ENCODE results near the gene SLC16A7.

Gene SLC16A7

DNA sequence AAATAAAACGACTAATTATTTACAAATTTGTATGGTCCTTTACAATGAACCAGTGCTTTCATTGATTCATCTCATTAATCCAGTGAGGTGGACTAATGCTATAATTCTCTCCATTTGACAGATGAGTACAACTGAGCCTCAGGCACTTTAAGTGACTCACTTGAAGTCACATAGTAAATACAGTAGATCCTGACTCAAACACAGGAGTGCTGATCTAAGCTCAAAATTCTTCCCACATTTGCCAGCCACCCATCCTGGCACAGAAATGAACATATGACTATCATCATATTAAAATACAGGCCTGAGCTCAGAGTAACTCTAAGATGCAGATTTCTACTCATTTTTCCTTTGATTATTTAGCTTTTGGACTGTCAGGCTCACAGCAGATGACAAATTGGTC is 30.6 kb downstream of the SLC16A7 start:
- DNase-seq = no peak

DNA sequence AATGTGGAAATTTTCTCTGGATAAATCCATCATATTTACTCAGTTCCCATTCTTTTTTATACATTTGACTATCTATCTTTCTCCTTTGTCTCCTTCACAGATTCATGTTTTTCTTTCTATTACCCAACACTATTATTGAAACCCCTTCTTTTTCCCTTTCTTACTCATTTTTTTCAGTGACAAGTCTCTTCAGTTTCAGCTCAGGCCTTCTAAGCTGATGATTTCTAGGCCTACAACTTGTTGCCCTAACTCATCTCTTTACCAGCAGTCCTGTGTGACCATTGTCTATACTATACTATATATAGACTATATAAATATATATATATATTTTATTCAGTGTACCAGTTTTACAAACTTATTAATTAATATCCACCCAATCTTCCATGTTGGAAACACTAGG is 31.8 kb downstream of the SLC16A7 start:
- DNase-seq = no peak

GRCh38 chr12:59629890-59630289 is 34.1 kb downstream of the SLC16A7 start:
- DNase-seq = no peak

- DNase-seq = no peak
These were observed 36.6 kb downstream of the SLC16A7 start for GRCh38 chr12:59632408-59632807.

DNA sequence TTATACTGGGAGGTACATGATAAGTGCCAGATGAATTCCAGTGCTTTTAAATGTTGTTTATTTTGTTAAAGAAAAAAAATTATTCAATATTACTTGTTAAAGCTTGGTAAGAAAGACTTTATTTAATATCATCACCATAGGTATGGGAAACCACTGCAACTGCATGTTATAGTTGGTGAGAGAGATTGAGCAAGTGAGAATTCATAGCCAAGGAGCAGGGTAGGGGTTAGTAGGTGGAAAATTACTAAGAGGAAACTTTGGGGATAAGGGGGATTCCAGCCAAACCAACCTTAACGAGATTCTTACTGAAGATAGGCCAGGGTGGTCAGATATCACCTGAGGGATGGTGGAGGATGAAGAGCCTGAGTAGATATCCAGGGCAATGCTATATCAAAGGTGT is 38.4 kb downstream of the SLC16A7 start:
- DNase-seq = no peak

DNA sequence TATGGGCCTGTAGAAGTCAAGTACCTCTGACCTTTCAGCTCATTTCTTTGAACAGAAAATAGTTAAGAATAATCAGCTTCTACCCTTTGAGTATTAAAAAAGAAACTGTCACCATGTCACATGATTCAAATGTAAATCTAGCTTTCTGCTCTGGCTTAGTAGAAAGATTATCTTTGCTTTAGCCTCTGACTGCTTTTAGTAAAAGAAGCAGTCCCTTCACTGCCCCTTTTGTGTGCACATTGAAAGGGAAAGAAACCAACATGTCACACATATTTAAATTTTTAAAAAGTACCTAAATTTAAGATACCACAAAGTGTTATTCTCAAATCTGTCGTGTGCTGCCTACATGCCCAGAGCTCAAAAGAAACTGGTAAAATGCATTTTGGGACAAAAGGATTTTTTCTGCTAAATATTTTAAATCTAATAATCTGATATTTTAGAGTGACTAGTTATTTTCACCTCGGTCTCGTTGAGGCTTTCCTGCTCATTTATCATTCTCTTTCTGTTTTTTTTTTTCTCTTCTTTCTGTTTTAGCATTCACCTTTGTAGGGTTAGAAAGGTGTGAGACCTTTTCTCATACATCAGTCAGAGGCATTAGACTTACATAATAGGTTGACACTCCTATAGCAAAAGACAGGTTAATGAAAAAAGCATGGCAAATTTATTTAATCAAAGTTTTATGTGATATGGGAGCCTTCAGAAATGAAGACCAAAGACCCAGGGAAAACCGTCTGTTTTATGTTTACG is 41.3 kb downstream of the SLC16A7 start:
- no peak for DNase-seq

DNA sequence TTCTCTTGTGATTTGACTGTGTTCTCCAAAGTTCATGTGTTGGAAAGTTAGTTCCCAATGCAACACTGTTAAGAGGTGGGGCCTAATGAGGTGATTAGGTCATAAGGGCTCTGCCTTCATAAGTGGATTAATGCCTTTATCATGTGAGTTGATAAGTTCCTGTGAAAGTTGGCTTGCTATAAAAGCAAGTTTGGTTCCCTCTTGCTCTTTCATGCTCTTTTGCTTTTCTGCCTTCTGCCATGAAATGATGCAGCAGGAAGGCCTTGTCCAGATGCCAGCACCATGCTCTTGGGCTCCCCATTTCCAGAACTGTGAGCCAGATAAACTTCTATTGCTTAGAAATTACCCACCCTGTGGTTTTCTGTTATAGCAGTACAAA is 41.9 kb downstream of the SLC16A7 start:
- no peak for DNase-seq

- DNase-seq = no peak
These were observed 47.7 kb downstream of the SLC16A7 start for GRCh38 chr12:59643550-59643949.

- no peak for DNase-seq
These were observed 49.4 kb downstream of the SLC16A7 start for GRCh38 chr12:59645242-59645641.

DNA sequence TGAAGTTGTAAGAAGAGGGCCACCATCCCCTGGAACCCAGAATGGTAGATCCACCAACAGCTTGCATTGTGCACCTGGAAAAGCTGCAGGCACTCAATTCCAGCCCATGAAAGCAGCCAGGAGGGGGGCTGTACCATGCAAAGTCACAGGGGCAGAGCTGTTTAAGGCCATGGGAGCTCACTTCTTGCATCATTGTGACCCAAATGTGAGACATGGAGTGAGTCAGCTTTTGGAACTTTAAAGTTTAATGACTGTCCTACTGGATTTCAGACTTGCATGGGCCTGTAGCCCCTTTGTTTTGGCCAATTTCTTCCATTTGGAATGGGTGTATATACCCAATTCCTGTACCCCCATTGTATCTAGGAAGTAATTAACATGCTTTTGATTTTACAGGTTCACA is 50.8 kb downstream of the SLC16A7 start:
- DNase-seq = no peak

DNA sequence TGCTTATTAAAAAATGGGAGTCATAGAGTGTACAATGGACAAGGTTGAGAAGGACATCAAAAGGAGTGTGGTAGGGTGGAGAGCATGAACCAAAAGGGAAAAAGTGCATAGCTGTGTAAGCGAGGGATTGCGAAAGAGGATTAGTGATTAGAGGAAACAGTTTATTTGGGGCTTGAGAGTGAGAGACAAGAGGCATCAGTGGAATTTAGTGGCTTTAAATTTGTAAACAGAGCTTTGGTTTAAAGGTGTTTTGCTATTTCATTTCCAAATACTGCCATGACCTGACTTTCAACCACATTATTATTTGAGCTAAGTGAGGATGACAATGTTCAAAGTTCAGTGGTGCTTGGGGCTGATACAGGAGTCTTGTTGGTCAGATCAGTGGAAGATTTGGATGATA is 53.4 kb downstream of the SLC16A7 start:
- DNase-seq = no peak

DNA sequence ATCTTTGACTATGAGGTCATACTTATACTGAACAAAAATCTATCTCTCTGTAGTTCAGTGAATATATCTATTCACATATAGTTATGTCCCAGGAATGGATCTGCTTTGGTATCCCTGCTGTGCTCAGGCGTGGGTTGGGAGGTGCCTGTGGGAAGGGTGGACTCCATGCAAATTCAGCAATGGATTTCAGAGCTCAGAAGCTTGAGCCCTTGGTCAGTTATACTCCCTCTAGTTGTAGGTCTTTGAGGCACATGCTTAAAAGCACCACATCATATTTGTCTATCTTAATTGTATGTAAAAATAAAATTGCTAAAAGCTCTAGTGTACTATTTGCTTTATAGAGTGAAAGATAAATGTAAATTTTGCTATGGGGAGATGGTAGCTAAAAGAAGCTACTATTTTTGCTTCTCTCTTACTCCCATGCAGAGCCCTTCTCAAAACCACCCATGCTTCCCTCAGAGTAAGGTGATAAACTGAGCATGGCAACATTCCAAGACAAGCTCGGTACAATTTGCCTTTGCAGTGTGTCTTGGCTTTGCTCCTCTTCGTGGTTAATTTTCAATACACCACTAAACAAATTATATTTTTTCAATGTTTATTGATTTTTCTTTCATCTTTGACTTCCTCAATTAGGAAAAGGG is 54.9 kb downstream of the SLC16A7 start:
- no peak for DNase-seq

DNA sequence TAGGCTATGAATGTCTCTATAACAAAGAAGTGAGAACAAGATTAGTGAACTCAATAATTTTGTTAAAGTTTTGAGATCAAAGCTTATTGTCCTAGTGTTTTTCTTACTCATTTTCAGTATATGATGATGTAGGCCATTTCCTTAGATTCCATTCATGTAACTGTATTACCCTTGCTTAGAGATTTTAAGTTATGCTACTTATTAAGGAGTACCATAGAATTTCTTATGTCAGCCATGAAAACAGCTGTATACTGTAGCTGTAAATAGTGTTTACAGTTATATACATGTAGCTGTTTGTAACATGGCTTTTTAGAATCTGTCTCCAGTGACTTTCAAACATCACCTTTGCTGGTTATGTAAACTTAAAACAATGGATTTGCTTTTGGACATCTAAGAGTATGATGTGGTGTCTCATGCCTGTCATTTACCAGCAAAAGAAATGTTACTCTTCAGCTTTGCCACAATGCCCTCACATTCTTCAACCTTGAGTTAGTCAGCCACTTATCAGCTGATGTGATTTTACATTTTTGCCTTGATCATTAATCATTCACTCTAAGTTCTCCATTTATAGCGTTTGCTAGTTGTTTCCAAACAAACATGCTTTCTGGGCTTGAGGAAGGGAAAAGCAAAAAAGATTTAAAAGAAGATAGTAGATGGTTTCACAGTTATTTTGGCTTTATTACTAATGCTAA is 55.5 kb downstream of the SLC16A7 start:
- no peak for DNase-seq

DNA sequence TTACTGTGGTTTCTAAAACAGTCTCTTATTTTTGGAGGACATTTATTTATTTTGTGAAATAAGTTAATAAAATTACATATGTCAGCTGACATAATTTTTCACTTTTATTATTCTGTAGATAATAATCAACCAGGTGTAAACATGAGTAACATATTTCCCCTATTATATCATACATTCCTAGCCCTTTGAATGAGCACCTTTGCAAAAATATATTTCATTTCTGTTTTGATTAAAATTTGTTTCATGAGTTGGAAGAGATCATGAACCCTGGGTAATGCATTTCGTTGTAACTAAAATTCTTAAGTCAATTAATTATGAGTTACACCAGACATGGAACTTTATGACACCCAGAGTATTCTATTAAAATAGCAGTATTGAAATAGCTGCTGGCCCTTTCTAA is 56.3 kb downstream of the SLC16A7 start:
- DNase-seq = no peak

DNA sequence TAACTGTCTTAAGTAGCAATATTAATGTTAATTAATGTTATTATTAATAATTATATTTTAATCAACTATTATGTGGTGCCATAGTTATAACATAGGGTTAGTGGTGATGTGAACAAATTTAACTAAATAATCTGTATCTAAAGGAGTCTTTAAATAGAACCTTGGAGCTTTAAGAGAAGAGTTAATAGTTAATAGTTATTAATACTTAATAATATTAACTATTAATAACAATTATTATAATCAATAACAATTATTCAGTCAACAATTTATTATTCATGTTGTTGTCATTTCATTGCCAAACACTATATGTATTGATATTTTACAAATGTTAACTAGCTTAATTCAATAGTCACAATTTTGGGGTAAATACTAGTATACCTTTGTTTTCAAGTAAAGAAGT is 58.2 kb downstream of the SLC16A7 start:
- no peak for DNase-seq

- DNase-seq = no peak
These were observed 61.4 kb downstream of the SLC16A7 start for GRCh38 chr12:59657266-59657665.

- no peak for DNase-seq
These were observed 61.9 kb downstream of the SLC16A7 start for GRCh38 chr12:59657711-59658110.

- DNase-seq = no peak
These were observed 64.3 kb downstream of the SLC16A7 start for GRCh38 chr12:59660148-59660547.

GRCh38 chr12:59660921-59661597 is 65.2 kb downstream of the SLC16A7 start:
- DNase-seq = no peak

- DNase-seq = no peak
These were observed 68.7 kb downstream of the SLC16A7 start for GRCh38 chr12:59664495-59664894.

DNA sequence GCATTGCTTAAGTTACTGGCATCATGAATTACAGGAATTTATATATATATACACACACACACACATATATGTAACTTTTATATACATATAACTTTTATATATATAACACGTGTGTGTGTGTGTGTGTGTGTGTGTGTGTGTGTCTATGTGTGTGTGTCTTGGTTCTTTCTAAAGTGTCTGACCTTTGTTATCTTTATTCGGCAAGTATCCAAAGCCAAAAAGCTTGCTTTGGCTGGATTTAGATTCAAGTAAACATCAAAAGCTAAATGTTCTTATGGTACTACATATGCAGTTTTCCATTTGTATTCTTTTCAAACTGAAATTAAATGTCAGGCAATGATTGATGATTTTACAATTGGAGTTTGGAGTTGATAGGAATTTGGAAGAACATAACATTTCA is 69.9 kb downstream of the SLC16A7 start:
- no peak for DNase-seq

- DNase-seq = no peak
These were observed 72.8 kb downstream of the SLC16A7 start for GRCh38 chr12:59668674-59669073.

DNA sequence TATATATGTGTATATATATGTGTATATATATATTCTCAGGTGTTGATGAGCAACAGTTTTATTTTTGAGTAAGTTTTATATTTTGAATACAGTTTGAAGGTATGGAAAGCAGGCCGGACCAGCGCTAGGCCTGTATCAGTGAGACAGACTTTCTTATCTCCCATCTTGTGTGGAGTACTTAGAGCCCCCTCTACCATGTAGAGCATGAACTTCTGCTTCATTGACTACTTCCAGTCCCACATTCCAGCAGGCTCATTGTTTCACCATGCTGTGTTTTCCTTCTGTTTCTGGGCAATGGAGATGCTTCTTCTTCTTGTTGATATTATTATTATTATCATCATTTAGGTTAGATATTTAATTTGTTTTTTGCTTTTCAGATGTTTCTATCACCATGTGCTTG is 76.4 kb downstream of the SLC16A7 start:
- no peak for DNase-seq

DNA sequence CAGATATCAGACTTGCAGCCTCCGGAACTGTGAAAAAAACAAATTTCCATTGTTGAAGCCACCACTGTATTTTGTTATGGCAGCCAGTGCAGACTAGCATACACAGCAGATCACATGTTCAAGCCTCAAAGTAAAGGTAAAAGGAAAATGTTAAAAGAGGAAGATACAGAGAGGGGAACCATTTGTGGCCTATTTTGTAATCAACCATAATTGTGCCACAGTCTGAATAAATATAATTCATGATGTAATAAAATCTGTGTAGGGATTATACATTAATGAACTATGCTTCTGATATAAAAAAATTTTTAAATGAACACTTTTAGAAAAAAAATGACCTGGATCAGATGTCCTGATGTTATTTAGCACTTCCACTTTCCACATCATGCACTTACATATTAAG is 79.6 kb downstream of the SLC16A7 start:
- no peak for DNase-seq

Data from stimulated activated naive CD4-positive, alpha-beta T cell treated with Interleukin-2 at 50 U/mL for 16 hours (primary cell).